Measurements from ENCODE around the gene MYLK. TPM values are rescaled to one million over a fixed set of nuclear protein-coding genes. Genes with fewer than 3 reads are reported as not detected.
"Not testable (repeated sequence)": the region's sequence is repeated elsewhere in the genome, so short reads cannot be mapped to it uniquely, and the experiment has no call there.

The MYLK gene
- total and polyA plus RNA-seq, 2 donors (not counting 1 experiment from before 2014, with no cell fraction given) = 0.51 TPM; not detected in 1

DNA sequence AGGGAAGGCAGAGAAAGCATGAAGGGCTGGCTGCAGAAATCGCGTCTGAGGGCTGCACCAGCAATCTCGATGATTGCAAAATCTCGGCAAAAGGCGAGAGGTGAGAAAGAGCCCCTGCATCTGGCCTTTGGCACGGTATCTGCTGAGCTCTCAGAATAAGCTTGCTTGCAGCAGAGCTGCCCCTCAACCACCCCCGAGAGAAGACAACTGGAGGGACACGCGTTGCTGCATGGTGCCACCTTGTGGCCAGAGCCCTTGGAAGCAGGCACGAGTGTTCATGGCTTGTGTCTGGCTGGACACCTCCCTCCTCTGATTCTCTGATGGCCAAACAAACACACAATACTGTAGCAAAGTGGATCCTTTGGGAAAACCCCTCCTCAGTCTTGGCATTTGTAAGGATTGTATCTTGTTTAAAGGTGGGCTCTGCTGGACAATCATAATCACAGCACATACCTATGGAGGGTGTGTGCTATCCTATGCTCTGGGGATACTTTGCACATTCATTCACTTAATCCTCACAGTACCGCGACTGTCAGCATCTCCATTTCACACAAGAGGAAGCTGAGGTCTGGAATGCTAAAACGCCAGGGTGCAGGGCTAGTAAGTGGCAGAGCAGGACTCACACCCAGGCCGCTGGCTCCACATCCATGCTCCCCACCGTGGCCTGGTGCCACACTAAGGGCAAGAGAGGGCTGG is 164.9 kb downstream of the MYLK start:
- H2AFZ ChIP-seq (ENCODE audit: insufficient read depth, low read depth, low read length, poor library complexity, severe bottlenecking); H3K27ac Mint-ChIP-seq; H4K20me1 ChIP-seq (ENCODE audit: control insufficient read depth, insufficient read depth, low read length, poor library complexity, severe bottlenecking); POLR2A ChIA-PET; H3K27me3 Mint-ChIP-seq; H3K36me3 ChIP-seq (replicated peaks in 1 of 2; ENCODE audit: control extremely low read depth in 1 of 2, control insufficient read depth in 1 of 2, extremely low read depth in 1 of 2, insufficient read depth in 2 of 2, low read length in 1 of 2); H3K4me2 ChIP-seq (replicated peaks; ENCODE audit: low read depth, low read length, poor library complexity, severe bottlenecking); H3K79me2 ChIP-seq (ENCODE audit: control insufficient read depth, insufficient read depth, low read length); H3K9ac ChIP-seq (ENCODE audit: low read length); H3K9me3 Mint-ChIP-seq (ENCODE audit: insufficient read depth); H3K27ac ChIP-seq (ENCODE audit: low read length in 2 of 2); H3K4me1 ChIP-seq (ENCODE audit: control insufficient read depth in 2 of 2, insufficient read depth in 2 of 2, low read length in 2 of 2); H3K4me3 Mint-ChIP-seq; H3K9me3 ChIP-seq (ENCODE audit: control extremely low read depth in 1 of 3, control insufficient read depth in 2 of 3, insufficient read depth in 1 of 3, low read length in 2 of 3); H3K4me1 Mint-ChIP-seq; H3K4me3 ChIP-seq (ENCODE audit: control extremely low read depth in 1 of 5, extremely low read depth in 1 of 5, insufficient read depth in 1 of 5, low read depth in 2 of 5, low read length in 4 of 5); H3K27me3 ChIP-seq (replicated peaks in 1 of 4; ENCODE audit: control extremely low read depth in 1 of 4, control insufficient read depth in 3 of 4, insufficient read depth in 4 of 4, low read length in 3 of 4): not testable (repeated sequence)
- intact Hi-C loops (cut with micrococcal nuclease) = loop anchor here (1.0 kb wide), 1 partner anchor 67 kb away; no protein-coding TSS in a partner anchor
- ATAC-seq (ENCODE audit: low read depth) = peak; percentile 51
- TF ChIP-seq, protein P1, sequence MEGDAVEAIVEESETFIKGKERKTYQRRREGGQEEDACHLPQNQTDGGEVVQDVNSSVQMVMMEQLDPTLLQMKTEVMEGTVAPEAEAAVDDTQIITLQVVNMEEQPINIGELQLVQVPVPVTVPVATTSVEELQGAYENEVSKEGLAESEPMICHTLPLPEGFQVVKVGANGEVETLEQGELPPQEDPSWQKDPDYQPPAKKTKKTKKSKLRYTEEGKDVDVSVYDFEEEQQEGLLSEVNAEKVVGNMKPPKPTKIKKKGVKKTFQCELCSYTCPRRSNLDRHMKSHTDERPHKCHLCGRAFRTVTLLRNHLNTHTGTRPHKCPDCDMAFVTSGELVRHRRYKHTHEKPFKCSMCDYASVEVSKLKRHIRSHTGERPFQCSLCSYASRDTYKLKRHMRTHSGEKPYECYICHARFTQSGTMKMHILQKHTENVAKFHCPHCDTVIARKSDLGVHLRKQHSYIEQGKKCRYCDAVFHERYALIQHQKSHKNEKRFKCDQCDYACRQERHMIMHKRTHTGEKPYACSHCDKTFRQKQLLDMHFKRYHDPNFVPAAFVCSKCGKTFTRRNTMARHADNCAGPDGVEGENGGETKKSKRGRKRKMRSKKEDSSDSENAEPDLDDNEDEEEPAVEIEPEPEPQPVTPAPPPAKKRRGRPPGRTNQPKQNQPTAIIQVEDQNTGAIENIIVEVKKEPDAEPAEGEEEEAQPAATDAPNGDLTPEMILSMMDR (IDR thresholded peaks at IDR 0.05) = peak; percentile 66
- CTCF ChIA-PET = interaction anchor here (0.8 to 1.3 kb wide), 2 partner anchors 67 to 77 kb away, joined by 3 to 5 read pairs; no protein-coding TSS in a partner anchor
- 42% methylated on average over 10 of the region's 15 CpGs for WGBS (ENCODE audit: insufficient coverage)
- DNase-seq = peak; percentile 53

DNA sequence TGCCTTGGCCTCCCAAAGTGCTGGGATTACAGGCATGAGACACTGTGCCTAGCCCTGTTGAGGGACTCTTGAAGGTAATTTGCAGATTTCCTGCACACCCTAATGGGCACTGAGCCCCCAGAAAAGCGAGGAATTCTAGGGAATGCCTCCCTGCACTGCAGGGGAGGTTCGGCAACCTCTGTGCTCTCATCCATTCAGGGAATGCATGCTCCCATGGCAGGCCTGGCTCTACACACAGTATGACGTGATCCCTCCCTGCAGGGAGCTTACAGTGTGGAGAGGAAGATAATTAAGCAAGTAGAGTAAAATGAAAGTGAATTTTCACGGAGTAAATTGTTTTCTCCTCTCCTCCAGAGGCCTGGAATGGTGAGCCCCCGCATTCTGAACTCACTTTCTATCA is 166.0 kb downstream of the MYLK start:
- ChIA-PET POLR2A (no interaction called here), CTCF (no interaction called here)
- Histone ChIP-seq H3K4me3 (ENCODE audit: control extremely low read depth in 1 of 5, extremely low read depth in 1 of 5, insufficient read depth in 1 of 5, low read depth in 2 of 5, low read length in 4 of 5) (no peak overlapping the region), H3K4me1 (ENCODE audit: control insufficient read depth in 2 of 2, insufficient read depth in 2 of 2, low read length in 2 of 2) (no peaks in the 10 kb centered on the region), H3K36me3 (replicated peaks in 1 of 2; ENCODE audit: control extremely low read depth in 1 of 2, control insufficient read depth in 1 of 2, extremely low read depth in 1 of 2, insufficient read depth in 2 of 2, low read length in 1 of 2) (no peaks in the 10 kb centered on the region), H3K9me3 (ENCODE audit: control extremely low read depth in 1 of 3, control insufficient read depth in 2 of 3, insufficient read depth in 1 of 3, low read length in 2 of 3) (no peaks in the 10 kb centered on the region), H3K27ac (ENCODE audit: low read length in 2 of 2) (no peak overlapping the region), H3K9ac (ENCODE audit: low read length) (no peak overlapping the region), H2AFZ (ENCODE audit: insufficient read depth, low read depth, low read length, poor library complexity, severe bottlenecking) (no peak overlapping the region), H3K27me3 (replicated peaks in 1 of 4; ENCODE audit: control extremely low read depth in 1 of 4, control insufficient read depth in 3 of 4, insufficient read depth in 4 of 4, low read length in 3 of 4) (no peaks in the 10 kb centered on the region), H3K79me2 (ENCODE audit: control insufficient read depth, insufficient read depth, low read length) (no peaks in the 10 kb centered on the region), H3K4me2 (replicated peaks; ENCODE audit: low read depth, low read length, poor library complexity, severe bottlenecking) (no peak overlapping the region), H4K20me1 (ENCODE audit: control insufficient read depth, insufficient read depth, low read length, poor library complexity, severe bottlenecking) (no peaks in the 10 kb centered on the region)
- 63% methylated on average over 2 of the region's 5 CpGs for WGBS (ENCODE audit: insufficient coverage)
- no peak overlapping the region for H3K4me3 Mint-ChIP-seq
- intact Hi-C loops (cut with micrococcal nuclease) = no loop called here
- no peak for ATAC-seq (ENCODE audit: low read depth)
- no peak for TF ChIP-seq EZH2 (IDR thresholded peaks at IDR 0.05; ENCODE audit: borderline replicate concordance, insufficient read depth, low read depth, low read length, poor library complexity, severe bottlenecking)
- TF ChIP-seq, protein P1 (IDR thresholded peaks at IDR 0.05) = no peak
- no peaks in the 10 kb centered on the region for H3K9me3 Mint-ChIP-seq (ENCODE audit: insufficient read depth)
- peaks cover 12% of the 10 kb centered on the region for H3K27me3 Mint-ChIP-seq
- H3K4me1 Mint-ChIP-seq = no peaks in the 10 kb centered on the region
- DNase-seq = no peak
- H3K27ac Mint-ChIP-seq = no peak overlapping the region

DNA sequence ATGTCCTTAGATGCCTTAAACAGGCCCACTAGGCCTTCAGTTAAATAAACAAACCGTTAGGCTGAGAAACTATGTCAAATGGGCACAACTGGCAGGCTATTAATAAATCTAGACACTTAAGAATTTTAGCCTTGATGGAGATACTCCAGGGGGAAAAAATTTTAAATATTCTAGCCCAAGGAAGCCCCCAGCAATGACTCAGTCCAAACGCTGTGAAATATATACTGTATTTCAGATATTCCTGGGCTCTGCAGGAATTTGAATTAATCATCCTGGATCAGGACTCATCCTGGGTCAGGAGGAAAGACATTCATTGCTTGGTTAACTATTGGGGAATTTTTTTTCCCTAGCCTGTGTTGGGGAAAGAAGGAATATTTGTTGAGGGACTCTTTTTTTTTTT is 166.7 kb downstream of the MYLK start:
- H3K36me3 ChIP-seq (replicated peaks in 1 of 2; ENCODE audit: control extremely low read depth in 1 of 2, control insufficient read depth in 1 of 2, extremely low read depth in 1 of 2, insufficient read depth in 2 of 2, low read length in 1 of 2); H2AFZ ChIP-seq (ENCODE audit: insufficient read depth, low read depth, low read length, poor library complexity, severe bottlenecking); intact Hi-C loops (cut with micrococcal nuclease); H3K9ac ChIP-seq (ENCODE audit: low read length); DNase-seq; H3K27ac ChIP-seq (ENCODE audit: low read length in 2 of 2); H3K27me3 ChIP-seq (replicated peaks in 1 of 4; ENCODE audit: control extremely low read depth in 1 of 4, control insufficient read depth in 3 of 4, insufficient read depth in 4 of 4, low read length in 3 of 4); H3K9me3 Mint-ChIP-seq (ENCODE audit: insufficient read depth); H3K27ac Mint-ChIP-seq; POLR2A ChIA-PET; H3K79me2 ChIP-seq (ENCODE audit: control insufficient read depth, insufficient read depth, low read length); H3K4me3 ChIP-seq (ENCODE audit: control extremely low read depth in 1 of 5, extremely low read depth in 1 of 5, insufficient read depth in 1 of 5, low read depth in 2 of 5, low read length in 4 of 5); H3K9me3 ChIP-seq (ENCODE audit: control extremely low read depth in 1 of 3, control insufficient read depth in 2 of 3, insufficient read depth in 1 of 3, low read length in 2 of 3); H3K4me1 Mint-ChIP-seq; ATAC-seq (ENCODE audit: low read depth); H3K4me3 Mint-ChIP-seq; H3K4me2 ChIP-seq (replicated peaks; ENCODE audit: low read depth, low read length, poor library complexity, severe bottlenecking); H3K4me1 ChIP-seq (ENCODE audit: control insufficient read depth in 2 of 2, insufficient read depth in 2 of 2, low read length in 2 of 2); H4K20me1 ChIP-seq (ENCODE audit: control insufficient read depth, insufficient read depth, low read length, poor library complexity, severe bottlenecking): not testable (repeated sequence)
- WGBS (ENCODE audit: insufficient coverage) = no CpG with 5 or more reads among the region's 2 CpGs
- CTCF ChIA-PET = interaction anchor here (1.5 to 2.1 kb wide), 2 partner anchors 63 to 67 kb away, joined by 5 to 7 read pairs; no protein-coding TSS in a partner anchor
- peaks cover 18% of the 10 kb centered on the region for H3K27me3 Mint-ChIP-seq

Data from B cell (primary cell).